Activated T-cell treated with anti-CD3 and anti-CD28 coated beads, Interleukin-2, amount 50 U/mL, for 72 hours (primary cell): ENCODE results near the gene DSCAML1. TPM values are rescaled to one million over a fixed set of nuclear protein-coding genes. Genes with fewer than 3 reads are reported as not detected.

Source experiments
- ATAC-seq, 2 donors: fragments of 150-1000 bp; cut with Tn5 transposase; replicated peaks in 1 of 2; 2 replicates each; pipeline ENCODE4 v1.10.0; 2021; ENCODE audit warnings: moderate library complexity in 2 of 2, mild to moderate bottlenecking in 1 of 2
- DNase-seq, 2 donors: peaks; one replicate each; pipeline ENCODE4 v3.0.0; 2021 to 2022; ENCODE audit warnings: mixed read lengths in 1 of 2
- H3K27ac Mint-ChIP-seq: one replicate; pipeline ENCODE4 v1.8.0; 2022; ENCODE audit warnings: mild to moderate bottlenecking, moderate library complexity, mixed read lengths
- H3K27me3 Mint-ChIP-seq: one replicate; pipeline ENCODE4 v1.8.0; 2022; ENCODE audit warnings: low read depth, mixed read lengths
- H3K36me3 Mint-ChIP-seq, 2 donors: one replicate each; pipeline ENCODE4 v1.8.0; 2022; ENCODE audit warnings: mixed read lengths in 2 of 2, mild to moderate bottlenecking in 1 of 2; ENCODE audit not compliant: insufficient read depth in 2 of 2
- H3K4me1 Mint-ChIP-seq: one replicate; pipeline ENCODE4 v1.8.0; 2022; ENCODE audit warnings: low read depth, mixed read lengths
- H3K4me3 Mint-ChIP-seq, 2 donors: one replicate each; pipeline ENCODE4 v1.8.0; 2022; ENCODE audit warnings: mild to moderate bottlenecking in 2 of 2, mixed read lengths in 2 of 2, moderate library complexity in 2 of 2
- H3K9me3 Mint-ChIP-seq, 2 donors: one replicate each; pipeline ENCODE4 v1.8.0; 2022; ENCODE audit warnings: mixed read lengths in 2 of 2
- total RNA-seq, 2 donors: library from RNA; stranded (reverse); gene quantifications; one replicate each; pipeline ENCODE4 v1.2.3, GENCODE V29; 2022

DSCAML1 gene
- total RNA-seq, 2 donors from 2014 or later: 1.5 to 2.5 TPM

DNA sequence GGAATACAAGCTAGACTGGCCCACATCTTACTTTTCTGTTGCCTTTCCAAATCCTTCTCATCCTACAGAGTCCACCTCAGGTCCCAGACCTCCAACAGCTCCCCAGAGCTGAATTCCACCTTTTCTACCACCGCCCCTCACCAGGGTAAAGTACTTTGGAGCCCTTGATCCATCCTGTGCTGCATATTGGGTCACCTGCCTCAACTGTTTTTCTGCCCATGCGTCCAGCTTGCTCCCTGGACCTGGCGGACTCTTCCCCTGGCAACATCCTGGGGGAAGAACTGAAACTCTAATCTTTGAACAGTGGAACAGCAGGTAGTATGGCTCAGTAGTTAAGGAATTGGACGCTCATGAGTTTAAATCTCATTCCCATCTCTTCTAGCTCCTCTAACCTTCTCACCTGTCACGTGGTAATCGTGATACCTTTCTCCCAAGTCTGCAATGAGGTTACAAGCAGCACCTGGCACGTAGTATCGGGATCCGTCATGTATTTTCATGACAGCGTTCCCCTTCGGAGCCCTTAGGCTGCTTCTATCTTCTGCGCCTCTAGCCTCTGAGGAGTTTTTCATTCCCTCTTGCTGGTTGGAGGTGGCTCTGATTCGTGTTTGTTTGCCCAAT, 371.2 kb downstream of the DSCAML1 start:
- Mint-ChIP-seq H3K36me3 (no peaks in the 10 kb centered on the region), H3K4me1 (no peaks in the 10 kb centered on the region), H3K27me3 (no peaks in the 10 kb centered on the region), H3K27ac (no peak overlapping the region), H3K4me3 (no peak overlapping the region), H3K9me3 (no peaks in the 10 kb centered on the region)
- no peak for DNase-seq
- no peak for ATAC-seq

DNA sequence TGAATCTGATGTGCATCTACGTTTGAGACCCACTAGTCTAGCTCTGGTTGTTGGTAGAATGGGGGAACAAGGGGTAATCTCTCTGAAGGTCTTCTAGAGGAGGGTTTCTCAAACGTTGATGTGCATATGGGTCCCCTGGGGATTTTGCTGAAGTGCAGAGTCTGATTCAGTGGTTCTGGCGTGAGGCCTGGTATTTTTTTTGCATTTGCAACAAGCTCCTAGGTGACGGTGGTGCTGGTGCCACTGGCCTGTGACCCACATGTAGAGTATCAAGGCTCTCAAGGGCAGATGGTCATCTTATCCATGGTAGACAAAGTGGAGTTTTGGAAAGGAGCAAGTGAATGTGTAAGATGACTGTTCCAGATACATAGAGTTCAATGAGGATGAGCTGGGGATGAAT, 372.2 kb downstream of the DSCAML1 start:
- no peak for ATAC-seq
- no peak overlapping the region for H3K4me3 Mint-ChIP-seq
- no peak for DNase-seq
- no peaks in the 10 kb centered on the region for H3K36me3 Mint-ChIP-seq
- no peaks in the 10 kb centered on the region for H3K27me3 Mint-ChIP-seq
- no peak overlapping the region for H3K27ac Mint-ChIP-seq
- no peaks in the 10 kb centered on the region for H3K9me3 Mint-ChIP-seq
- no peaks in the 10 kb centered on the region for H3K4me1 Mint-ChIP-seq

DNA sequence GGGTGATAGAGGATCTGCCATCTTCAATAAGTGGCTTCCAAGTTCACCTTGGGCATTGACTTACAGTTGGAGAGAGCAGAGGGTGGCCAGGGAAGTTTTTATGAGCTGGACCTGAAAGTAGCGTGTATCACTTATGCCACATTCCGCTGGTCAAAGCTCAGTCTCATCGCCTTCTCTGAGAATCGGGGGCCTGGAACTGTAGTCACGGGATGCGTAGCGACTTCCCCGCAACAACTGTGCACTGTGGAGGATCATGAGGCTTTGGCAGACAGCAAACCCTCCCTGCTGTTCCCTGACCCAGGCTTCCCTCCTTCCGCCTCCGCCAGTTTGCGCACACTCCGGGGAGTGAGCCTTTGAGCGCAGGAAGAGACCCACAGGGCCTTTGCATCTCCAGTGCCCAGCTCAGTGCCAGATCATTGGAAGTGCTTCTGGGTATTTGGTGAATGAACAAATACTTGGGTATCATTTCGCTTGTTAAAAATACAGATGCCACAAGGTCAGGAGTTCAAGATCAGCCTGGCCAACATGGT, 373.9 kb downstream of the DSCAML1 start:
- Mint-ChIP-seq H3K4me3 (no peak overlapping the region), H3K36me3 (no peaks in the 10 kb centered on the region), H3K27me3 (no peaks in the 10 kb centered on the region), H3K27ac (no peak overlapping the region), H3K9me3 (no peaks in the 10 kb centered on the region), H3K4me1 (no peaks in the 10 kb centered on the region)
- DNase-seq: no peak
- ATAC-seq: no peak

DNA sequence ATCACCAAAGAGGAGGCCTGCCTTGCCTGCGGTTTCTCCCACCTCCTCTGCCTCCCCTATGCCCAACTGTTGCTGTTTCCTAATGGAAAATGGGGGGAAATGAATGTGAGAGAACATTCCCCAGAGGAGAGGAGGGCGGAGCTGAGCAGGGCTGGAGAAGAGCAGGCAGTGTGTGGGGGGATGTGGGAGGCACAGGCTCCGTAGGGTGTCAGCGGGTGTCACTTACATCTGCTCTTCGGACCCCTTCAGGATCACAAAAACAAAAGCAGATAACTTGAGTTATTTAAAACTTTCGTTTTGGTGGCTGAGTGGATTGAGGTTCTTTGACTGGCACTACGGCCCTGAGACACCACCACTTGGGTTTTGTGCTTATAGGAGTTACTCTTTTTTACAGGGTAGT, 375.5 kb downstream of the DSCAML1 start:
- Mint-ChIP-seq H3K27ac (no peak overlapping the region), H3K9me3 (no peaks in the 10 kb centered on the region), H3K4me1 (no peaks in the 10 kb centered on the region), H3K36me3 (no peaks in the 10 kb centered on the region), H3K27me3 (peaks cover 6% of the 10 kb centered on the region), H3K4me3 (no peak overlapping the region)
- no peak for ATAC-seq
- DNase-seq: no peak

- Mint-ChIP-seq H3K9me3 (no peaks in the 10 kb centered on the region), H3K4me1 (no peaks in the 10 kb centered on the region), H3K27ac (no peak overlapping the region), H3K27me3 (peaks cover 6% of the 10 kb centered on the region), H3K4me3 (no peak overlapping the region), H3K36me3 (no peaks in the 10 kb centered on the region)
- ATAC-seq: no peak
- DNase-seq: no peak
These were observed 376.0 kb downstream of the DSCAML1 start for GRCh38 chr11:117421041-117421440.

- Mint-ChIP-seq H3K4me1 (no peaks in the 10 kb centered on the region), H3K9me3 (no peaks in the 10 kb centered on the region), H3K27ac (no peak overlapping the region), H3K4me3 (no peak overlapping the region), H3K27me3 (peaks cover 6% of the 10 kb centered on the region), H3K36me3 (no peaks in the 10 kb centered on the region)
- no peak for DNase-seq
- no peak for ATAC-seq
These were observed 376.4 kb downstream of the DSCAML1 start for GRCh38 chr11:117420598-117420997.

DNA sequence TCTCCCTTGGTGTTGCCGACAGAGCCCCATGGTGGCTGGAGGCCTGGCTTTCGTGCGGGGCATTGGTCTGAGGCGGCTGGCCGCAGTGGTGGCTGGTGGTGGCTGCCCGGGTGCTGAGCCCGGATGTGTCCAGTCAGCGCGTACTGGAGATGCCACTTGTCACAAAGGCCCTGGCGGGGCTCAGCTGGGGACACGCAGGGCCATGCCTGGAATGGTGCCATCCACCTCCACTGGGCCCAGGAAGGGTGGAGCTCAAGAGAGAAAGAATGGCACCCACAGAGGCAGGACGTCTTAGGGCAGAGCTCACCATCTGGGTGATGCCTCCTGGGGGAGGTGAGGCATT, 376.9 kb downstream of the DSCAML1 start:
- DNase-seq (no peak), ATAC-seq (no peak)
- no peaks in the 10 kb centered on the region for H3K9me3 Mint-ChIP-seq
- H3K27ac Mint-ChIP-seq: no peak overlapping the region
- H3K4me3 Mint-ChIP-seq: no peak overlapping the region
- H3K27me3 Mint-ChIP-seq: peaks cover 6% of the 10 kb centered on the region
- H3K36me3 Mint-ChIP-seq: no peaks in the 10 kb centered on the region
- no peaks in the 10 kb centered on the region for H3K4me1 Mint-ChIP-seq

DNA sequence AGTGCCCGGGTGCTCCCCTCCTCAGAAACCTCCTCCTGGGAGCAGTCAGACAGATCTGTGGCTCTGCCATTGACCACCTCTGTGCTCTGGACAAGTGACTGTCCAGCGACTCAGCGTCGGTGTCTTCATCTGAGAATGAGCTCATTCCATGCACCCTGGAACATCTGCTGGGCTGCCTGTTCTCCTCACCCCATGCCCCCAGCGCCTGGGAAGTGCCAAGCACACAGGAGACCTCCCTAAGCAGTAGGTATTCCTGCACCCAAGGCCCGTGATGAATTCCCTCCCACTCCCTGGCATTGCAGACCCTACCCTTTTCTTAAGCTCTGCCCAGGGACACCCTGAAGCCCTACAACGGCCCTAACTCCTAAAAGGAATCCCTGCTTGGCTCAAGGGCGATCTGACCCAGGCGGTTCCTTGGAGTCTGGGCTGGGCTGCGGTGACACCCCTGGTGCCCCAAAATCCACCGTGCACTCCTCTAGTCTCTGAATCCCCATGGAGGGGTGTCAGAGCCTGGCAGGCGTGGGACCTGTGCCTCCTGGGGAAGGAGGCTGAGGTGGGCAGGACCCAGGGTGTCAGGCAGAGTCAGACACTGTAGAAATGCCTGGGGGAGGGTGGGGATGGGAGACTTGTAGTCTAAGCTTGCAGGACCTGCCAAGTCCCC, 377.4 kb downstream of the DSCAML1 start:
- no peak for ATAC-seq
- H3K4me3 Mint-ChIP-seq: no peak overlapping the region

GRCh38 chr11:117418737-117419481, 378.1 kb downstream of the DSCAML1 start:
- no peaks in the 10 kb centered on the region for H3K9me3 Mint-ChIP-seq

More for the DNA sequence above, 377.4 kb downstream of the DSCAML1 start:
- Mint-ChIP-seq H3K27ac (no peak overlapping the region), H3K9me3 (no peaks in the 10 kb centered on the region), H3K36me3 (no peaks in the 10 kb centered on the region), H3K4me1 (no peaks in the 10 kb centered on the region), H3K27me3 (peaks cover 6% of the 10 kb centered on the region)
- no peak for DNase-seq

GRCh38 chr11:117417856-117418255, 379.2 kb downstream of the DSCAML1 start:
- DNase-seq (no peak), ATAC-seq (no peak)
- H3K9me3 Mint-ChIP-seq: no peaks in the 10 kb centered on the region
- no peaks in the 10 kb centered on the region for H3K4me1 Mint-ChIP-seq
- H3K27ac Mint-ChIP-seq: no peak overlapping the region
- H3K36me3 Mint-ChIP-seq: no peaks in the 10 kb centered on the region
- H3K27me3 Mint-ChIP-seq: peaks cover 6% of the 10 kb centered on the region
- H3K4me3 Mint-ChIP-seq: no peak overlapping the region

More at GRCh38 chr11:117418737-117419481, 378.1 kb downstream of the DSCAML1 start:
- DNase-seq (no peak), ATAC-seq (no peak)
- Mint-ChIP-seq H3K36me3 (no peaks in the 10 kb centered on the region), H3K27me3 (peaks cover 6% of the 10 kb centered on the region), H3K4me3 (no peak overlapping the region), H3K4me1 (no peaks in the 10 kb centered on the region), H3K27ac (no peak overlapping the region)

DNA sequence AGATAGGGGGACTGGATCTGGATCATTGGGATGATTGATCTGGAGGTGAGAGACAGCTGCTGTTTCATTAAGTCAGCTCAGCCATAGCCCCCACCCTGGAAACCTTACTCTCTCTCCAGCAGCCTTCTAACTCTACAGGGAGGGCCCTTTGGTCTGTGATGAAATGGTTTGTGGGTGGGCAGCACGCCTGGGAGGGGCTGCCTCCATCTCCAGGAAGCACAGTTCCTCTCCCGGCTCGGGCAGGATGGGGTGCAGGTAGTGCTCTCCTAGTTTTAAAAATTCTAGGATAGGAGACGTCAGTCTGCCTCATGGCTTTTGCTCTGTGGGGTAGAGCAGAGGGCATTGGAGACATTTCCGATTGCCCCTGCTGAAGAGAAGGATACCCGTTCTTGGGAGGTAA, 379.7 kb downstream of the DSCAML1 start:
- H3K36me3 Mint-ChIP-seq: no peaks in the 10 kb centered on the region
- H3K9me3 Mint-ChIP-seq: no peaks in the 10 kb centered on the region
- DNase-seq: no peak
- ATAC-seq: no peak
- peaks cover 6% of the 10 kb centered on the region for H3K27me3 Mint-ChIP-seq
- H3K4me3 Mint-ChIP-seq: no peak overlapping the region
- H3K4me1 Mint-ChIP-seq: no peaks in the 10 kb centered on the region
- no peak overlapping the region for H3K27ac Mint-ChIP-seq

DNA sequence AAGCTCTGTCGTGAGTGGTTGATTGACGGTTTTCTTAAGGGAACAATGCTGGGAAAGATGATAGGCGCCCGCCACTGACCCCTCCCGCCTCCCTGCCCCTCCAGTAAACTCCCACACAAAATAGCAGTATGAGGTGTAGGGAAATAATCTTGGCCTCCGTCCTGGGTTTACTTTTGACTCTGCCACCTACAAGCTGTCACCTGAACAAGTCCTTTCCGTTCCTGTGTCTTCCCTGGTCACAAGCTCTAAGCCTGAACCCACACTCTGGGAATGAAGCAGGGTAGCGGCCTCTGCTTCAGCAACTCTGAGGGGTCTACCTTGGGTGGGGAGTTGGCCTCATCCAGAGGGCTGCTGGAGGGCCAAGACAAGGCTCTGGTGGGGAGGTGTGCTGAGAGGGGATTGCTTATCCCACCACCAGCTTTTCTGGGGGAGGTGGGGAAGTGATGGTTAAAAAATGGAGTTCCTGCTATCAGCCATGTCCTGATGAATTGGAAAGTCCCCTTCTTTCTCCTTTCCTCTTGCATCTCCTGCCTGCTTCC, 381.6 kb downstream of the DSCAML1 start:
- H3K27ac Mint-ChIP-seq: no peak overlapping the region
- DNase-seq (no peak), ATAC-seq (no peak)
- peaks cover 6% of the 10 kb centered on the region for H3K27me3 Mint-ChIP-seq
- H3K9me3 Mint-ChIP-seq: no peaks in the 10 kb centered on the region
- no peaks in the 10 kb centered on the region for H3K36me3 Mint-ChIP-seq
- no peak overlapping the region for H3K4me3 Mint-ChIP-seq
- no peaks in the 10 kb centered on the region for H3K4me1 Mint-ChIP-seq

GRCh38 chr11:117414724-117415123, 382.3 kb downstream of the DSCAML1 start:
- Mint-ChIP-seq H3K27ac (no peak overlapping the region), H3K4me3 (no peak overlapping the region), H3K36me3 (no peaks in the 10 kb centered on the region), H3K27me3 (peaks cover 6% of the 10 kb centered on the region), H3K9me3 (no peaks in the 10 kb centered on the region), H3K4me1 (no peaks in the 10 kb centered on the region)
- ATAC-seq (no peak), DNase-seq (no peak)
